ENCODE results near the gene IGFBP2. TPM values are rescaled to one million over a fixed set of nuclear protein-coding genes. Genes with fewer than 3 reads are reported as not detected.

Gene IGFBP2
- total and polyA plus RNA-seq, 2 of the 8 experiments (the other 6 are each of a cell fraction or from before 2014, with no cell fraction given), result 326 to 782 TPM

- H3K23me2 ChIP-seq (ENCODE audit: low read depth, low read length), result no peaks in the 10 kb centered on the region
- no peak overlapping the region for H3K9ac ChIP-seq (replicated peaks in 1 of 4; ENCODE audit: extremely low read depth in 1 of 4, low read depth in 3 of 4, low read length in 3 of 4)
- no peak overlapping the region for H3K18ac ChIP-seq (ENCODE audit: extremely low read depth, low read length)
- no peaks in the 10 kb centered on the region for H3K27me3 ChIP-seq (replicated peaks in 1 of 4; ENCODE audit: control insufficient read depth in 3 of 4, extremely low read depth in 1 of 4, insufficient read depth in 3 of 4, low read length in 3 of 4)
- no peak overlapping the region for H3K4me2 ChIP-seq (ENCODE audit: insufficient read depth in 1 of 2, low read depth in 2 of 2, low read length in 2 of 2)
- H3K4me3 ChIP-seq (ENCODE audit: extremely low read depth in 1 of 4, insufficient read depth in 2 of 4, low read depth in 3 of 4, low read length in 4 of 4), result no peak overlapping the region
- H3K14ac ChIP-seq (ENCODE audit: insufficient read length), result no peak overlapping the region
- ChIA-PET CTCF (ENCODE audit: partially characterized antibody) (interaction anchor here (0.6 to 4.8 kb wide), 15 partner anchors 9 to 1043 kb away, joined by 3 to 41 read pairs (median 9); partner anchors contain the start of gene IGFBP5), POLR2A (ENCODE audit: partially characterized antibody) (interaction anchor here (0.6 kb wide), 1 partner anchor 14 kb away, joined by 3 read pairs; no protein-coding TSS in a partner anchor)
- H3K79me2 ChIP-seq (ENCODE audit: control insufficient read depth in 1 of 2, insufficient read depth in 2 of 2, low read length in 2 of 2), result no peaks in the 10 kb centered on the region
- H3K27ac ChIP-seq (ENCODE audit: low read depth, low read length), result no peak overlapping the region
- no peak overlapping the region for H4K8ac ChIP-seq (ENCODE audit: extremely low read depth, insufficient read depth, low read length)
- H2BK5ac ChIP-seq (ENCODE audit: low read depth, low read length), result no peak overlapping the region
- H3K9me3 ChIP-seq (ENCODE audit: insufficient read depth in 2 of 2, low read depth in 1 of 2, low read length in 1 of 2), result no peaks in the 10 kb centered on the region
- H3K79me1 ChIP-seq (ENCODE audit: low read depth, low read length), result no peaks in the 10 kb centered on the region
- no peak overlapping the region for H2BK15ac ChIP-seq (ENCODE audit: low read length)
- H3K56ac ChIP-seq (replicated peaks; ENCODE audit: insufficient read length, low read depth, low read length), result no peak overlapping the region
- no peak overlapping the region for H2AFZ ChIP-seq (ENCODE audit: low read length)
- WGBS, 2 experiments (ENCODE audit: extremely low coverage in 1 of 2, insufficient coverage in 1 of 2, insufficient read length in 1 of 2, insufficient replicate concordance in 2 of 2, low coverage in 1 of 2, low lambda C conversion rate in 2 of 2, missing lambda C conversion rate in 1 of 2), result 89% methylated on average over 10 of the region's 10 CpGs; no CpG with 5 or more reads in 1 of the 2 experiments
- DNase-seq (ENCODE audit: low read depth in 1 of 2, low spot score in 2 of 2) (no peak), FAIRE-seq (no peak)
- H2BK12ac ChIP-seq (ENCODE audit: low read depth, low read length), result no peak overlapping the region; the same call in 1 of the 2 replicates
- no peaks in the 10 kb centered on the region for H4K20me1 ChIP-seq (replicated peaks in 1 of 2; ENCODE audit: control insufficient read depth in 1 of 2, insufficient read depth in 2 of 2, low read length in 2 of 2)
- no peak overlapping the region for H3K4ac ChIP-seq (replicated peaks; ENCODE audit: insufficient read length, low read depth, low read length)
- H3K23ac ChIP-seq (ENCODE audit: insufficient read length), result no peak overlapping the region
- H2BK120ac ChIP-seq (replicated peaks; ENCODE audit: low read depth, low read length), result no peak overlapping the region
- peaks cover 0 to 4% (median 2%) of the 10 kb centered on the region in 4 experiments; a peak in 4 of 7 replicates for H3K4me1 ChIP-seq (replicated peaks in 1 of 4; ENCODE audit: control insufficient read depth in 3 of 4, insufficient read depth in 4 of 4, low read length in 3 of 4)
- H4K91ac ChIP-seq (replicated peaks; ENCODE audit: insufficient read length, low read length), result no peak overlapping the region
- no peak overlapping the region for H4K5ac ChIP-seq (ENCODE audit: insufficient read length, low read depth, low read length)
- no peak overlapping the region for H2BK20ac ChIP-seq (ENCODE audit: low read length)
- H3K36me3 ChIP-seq (ENCODE audit: control insufficient read depth in 2 of 4, insufficient read depth in 4 of 4, low read length in 3 of 4), result no peaks in the 10 kb centered on the region; a peak in 1 of 8 replicates
- no peak overlapping the region for H2AK5ac ChIP-seq (ENCODE audit: low read depth, low read length)
- no peak for TF ChIP-seq BRCA1 (IDR thresholded peaks at IDR 0.05; ENCODE audit: low read depth, low read length)
- TF ChIP-seq PHF8 (conservative IDR thresholded peaks at IDR 0.05; ENCODE audit: low read depth, low read length), result no peak
- TF ChIP-seq, protein P1, sequence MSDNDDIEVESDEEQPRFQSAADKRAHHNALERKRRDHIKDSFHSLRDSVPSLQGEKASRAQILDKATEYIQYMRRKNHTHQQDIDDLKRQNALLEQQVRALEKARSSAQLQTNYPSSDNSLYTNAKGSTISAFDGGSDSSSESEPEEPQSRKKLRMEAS (IDR thresholded peaks at IDR 0.05), result no peak
- TF ChIP-seq POU5F1 (IDR thresholded peaks at IDR 0.05; ENCODE audit: low read depth, low read length), result no peak
- TF ChIP-seq TAF7 (optimal IDR thresholded peaks at IDR 0.05; ENCODE audit: borderline replicate concordance, low read depth, low read length), result no peak
These were observed 47.9 kb downstream of the IGFBP2 start for GRCh38 chr2:216680951-216681629.

Data from H1 (cell line).